DMS153 treated with DMSO at 0.1 percent for 48 hours (cell line): ENCODE data around the gene ARHGDIG.
"Not testable (repeated sequence)": the region's sequence is repeated elsewhere in the genome, so short reads cannot be mapped to it uniquely, and the experiment has no call there.

Experiments used
- DNase-seq: peaks from one replicate; lab custom pipeline; 2025; ENCODE audit not compliant: unreplicated experiment; lab: John Stamatoyannopoulos, UW

The ARHGDIG gene

GRCh38 chr16:263182-263774 lies 17.1 kb upstream of the ARHGDIG start:
- no peak for DNase-seq

GRCh38 chr16:263944-264343 lies 16.4 kb upstream of the ARHGDIG start:
- DNase-seq: no peak

- DNase-seq: no peak
These were observed 15.9 kb upstream of the ARHGDIG start for GRCh38 chr16:264440-264951.

DNA sequence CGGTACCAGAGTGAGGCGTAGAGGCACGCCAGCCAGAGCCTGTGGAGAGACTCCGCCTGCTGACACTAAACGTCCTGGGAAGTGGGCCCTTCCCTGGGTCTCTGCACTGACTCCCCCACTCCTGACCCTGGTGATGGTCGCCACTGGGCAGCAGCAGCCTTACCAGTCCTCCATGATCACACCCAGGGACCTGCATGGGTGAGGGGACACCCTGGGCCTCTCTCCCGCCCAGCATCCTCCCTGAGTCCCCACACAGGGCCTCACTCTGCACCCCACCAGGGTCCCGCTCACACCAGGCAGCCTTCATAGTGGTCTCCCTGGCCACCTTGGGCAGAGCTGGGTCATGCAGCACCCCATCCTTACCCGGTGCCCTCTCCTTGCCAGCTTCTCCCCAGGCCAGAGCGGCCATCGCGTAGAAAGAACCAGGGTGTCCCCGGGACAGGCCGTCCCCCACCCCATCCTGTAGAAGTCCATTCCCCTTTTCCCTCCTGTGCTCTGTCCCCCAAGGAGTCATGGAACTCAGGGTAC lies 15.3 kb upstream of the ARHGDIG start:
- DNase-seq: no peak

DNA sequence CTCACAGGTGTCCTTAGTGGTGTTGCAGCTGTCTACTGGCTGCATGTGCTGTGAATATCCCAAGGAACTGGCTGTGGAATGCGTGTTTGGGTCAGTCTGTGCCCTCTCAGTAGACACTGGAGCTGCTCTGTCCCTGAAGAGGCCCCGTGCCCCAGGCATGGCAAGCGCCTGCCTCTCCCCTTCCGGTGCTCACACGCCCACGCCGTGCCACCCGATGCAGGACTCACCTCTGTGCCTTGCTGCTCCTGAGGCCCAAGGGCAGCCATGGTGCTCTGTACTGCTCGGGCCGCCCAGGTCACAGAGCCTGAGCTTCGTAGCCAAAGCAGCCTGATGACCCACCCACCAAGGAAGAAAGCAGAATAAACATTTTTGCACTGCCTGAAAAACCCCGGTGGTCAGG lies 14.7 kb upstream of the ARHGDIG start:
- DNase-seq: no peak

DNA sequence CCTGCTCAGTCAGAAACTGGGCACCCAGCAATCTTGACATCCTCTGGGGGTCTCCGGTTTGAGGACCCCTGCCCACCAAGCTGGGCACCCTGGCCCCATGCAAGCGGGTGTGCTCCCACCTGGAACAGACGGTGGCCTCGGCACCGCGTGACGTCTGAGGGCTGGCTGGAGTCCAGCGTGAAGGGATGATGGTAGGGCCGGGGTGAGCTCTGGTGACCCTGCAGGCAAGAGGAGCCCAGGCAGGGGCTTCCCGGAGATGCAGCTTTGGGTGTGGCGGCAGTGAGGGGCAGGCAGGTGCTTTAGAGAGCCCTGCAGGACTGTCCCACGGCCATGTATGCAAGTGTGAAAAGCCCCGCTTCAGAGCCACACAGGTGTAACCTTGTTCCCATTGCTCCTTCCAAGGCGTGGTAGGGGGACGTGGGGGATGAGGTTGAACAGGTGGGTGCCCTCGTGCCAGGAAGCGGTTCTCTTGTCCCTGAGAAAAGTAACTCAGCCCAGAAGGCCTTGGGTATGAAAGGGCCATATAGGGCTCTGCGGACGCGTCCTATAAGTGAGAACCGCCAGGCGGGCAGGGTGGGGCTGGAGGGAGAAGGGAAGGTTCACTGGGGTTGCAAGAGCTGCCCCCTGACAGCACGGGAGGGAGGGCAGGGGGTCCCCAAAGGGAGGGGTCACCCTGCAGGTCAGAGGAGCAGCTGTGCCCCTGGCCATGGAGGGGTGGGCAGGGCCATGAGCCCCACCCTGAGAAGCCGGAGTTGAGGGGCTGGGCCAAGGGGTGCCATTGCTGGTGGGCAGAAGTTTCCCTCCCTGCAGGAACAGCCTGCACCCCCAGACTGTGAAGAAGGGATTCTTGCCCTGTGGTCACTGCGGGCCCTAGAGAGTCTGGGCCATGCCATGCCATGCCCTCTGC lies 13.9 kb upstream of the ARHGDIG start:
- DNase-seq: no peak

GRCh38 chr16:267562-267961 lies 12.8 kb upstream of the ARHGDIG start:
- DNase-seq: not testable (repeated sequence)

DNA sequence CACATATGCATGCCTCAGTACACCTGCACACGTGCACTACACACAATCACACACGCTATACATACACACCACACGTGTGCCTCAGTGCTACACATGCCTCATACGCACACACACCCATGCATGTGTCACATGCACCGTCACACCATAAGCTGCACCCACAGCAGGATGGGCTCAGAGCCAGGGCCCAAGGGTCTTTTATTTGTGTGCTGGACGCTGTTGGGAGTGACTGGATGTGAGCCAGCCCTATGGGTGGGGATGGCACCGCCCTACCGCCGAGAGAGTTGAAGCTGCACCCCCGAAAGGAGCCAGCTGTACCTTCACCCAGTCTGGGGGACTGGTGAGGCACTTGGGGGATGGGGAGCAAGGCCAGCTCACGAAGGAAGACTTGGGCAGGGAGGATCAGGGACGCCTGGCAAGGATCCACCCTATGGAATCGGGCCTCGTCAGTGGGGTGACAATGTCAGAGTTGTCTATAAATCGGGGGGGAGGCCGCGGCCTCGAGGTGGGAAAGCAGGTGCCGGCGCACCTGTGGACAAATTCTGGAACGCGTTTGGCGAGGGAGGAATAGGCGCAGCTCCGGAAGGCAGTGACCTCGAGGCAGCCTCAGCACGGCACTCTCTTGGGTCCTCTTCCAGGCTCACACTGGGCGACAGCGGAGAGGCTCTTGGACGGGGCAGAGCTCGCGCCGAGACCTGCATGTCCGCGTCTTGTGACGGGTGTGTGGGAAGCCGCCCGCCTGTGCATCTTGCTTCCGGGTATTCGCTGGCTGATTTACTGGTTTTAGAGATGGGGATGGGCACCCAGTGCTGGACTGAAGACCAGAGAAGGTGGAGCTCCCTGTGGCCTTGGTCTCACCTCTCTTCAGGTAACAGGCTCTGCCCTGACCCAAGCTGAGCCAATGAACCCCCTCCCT lies 12.0 kb upstream of the ARHGDIG start:
- no peak for DNase-seq

DNA sequence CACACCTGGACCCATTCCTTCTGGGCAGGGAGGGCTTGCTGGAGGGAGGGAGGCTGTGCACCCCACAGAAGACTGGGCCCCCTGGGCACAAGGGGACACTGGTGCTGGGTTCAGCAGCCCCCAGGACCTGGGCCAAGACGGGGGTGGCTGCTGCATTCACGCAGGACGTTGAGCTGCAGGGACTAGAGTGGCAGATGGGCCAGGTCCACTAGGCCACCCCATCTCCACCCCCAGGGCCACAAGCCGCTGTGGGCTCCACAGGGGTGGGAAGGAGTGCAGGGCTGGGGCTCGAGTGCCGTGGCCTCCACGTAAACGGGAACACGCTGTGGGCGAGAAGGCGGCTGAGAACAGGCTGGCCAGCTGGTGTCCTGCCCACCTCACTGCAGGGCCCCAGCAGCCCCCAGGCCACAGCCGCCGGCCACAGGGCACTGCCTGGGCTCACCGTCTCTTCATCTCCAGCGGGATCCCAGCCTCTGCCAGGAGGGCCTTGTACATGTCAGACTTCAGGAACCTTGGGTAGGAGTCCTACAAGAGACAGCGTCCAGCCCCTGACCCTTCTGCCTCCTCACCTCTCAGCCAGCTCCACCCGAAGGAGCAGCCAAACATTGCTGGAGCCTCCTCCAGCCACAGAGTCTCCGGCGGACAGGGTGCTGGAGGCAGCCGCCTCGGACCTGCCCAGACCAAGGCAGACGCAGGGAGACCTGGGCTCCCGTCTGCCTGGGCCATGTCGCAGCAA lies 11.2 kb upstream of the ARHGDIG start:
- DNase-seq: no peak

- no peak for DNase-seq
These were observed 9.8 kb upstream of the ARHGDIG start for GRCh38 chr16:270381-271255.

GRCh38 chr16:272633-273546 lies 7.5 kb upstream of the ARHGDIG start:
- DNase-seq: no peak

- DNase-seq: no peak
These were observed 6.6 kb upstream of the ARHGDIG start for GRCh38 chr16:273547-274421.

DNA sequence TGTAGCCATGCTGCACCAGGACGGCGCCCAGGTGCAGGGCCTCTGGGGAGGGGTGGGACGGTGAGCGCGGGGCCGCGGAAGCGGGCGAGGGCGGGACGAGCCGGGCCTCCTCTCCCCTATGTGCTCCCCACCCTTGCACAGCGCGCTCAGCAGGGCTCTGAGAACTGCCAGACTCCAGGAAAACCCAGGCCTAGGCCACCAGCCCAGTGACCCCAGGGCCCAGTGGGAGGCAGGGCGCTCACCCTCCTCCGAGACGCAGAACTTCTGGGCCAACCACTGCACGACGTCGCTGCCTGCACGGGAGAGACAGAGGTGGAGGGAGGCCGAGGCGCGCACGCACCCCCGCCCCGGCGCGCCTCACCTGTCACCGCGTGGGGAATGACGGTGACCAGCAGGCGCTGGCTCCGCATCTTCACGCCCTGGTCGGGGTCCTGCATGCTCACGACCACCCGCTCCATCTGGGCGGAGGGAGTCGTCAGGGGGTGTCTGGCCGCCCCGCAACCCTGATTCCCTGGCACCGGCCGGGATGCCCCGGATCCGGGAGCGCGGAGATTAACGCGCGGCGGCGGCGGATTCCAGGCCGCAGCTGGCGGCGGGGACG lies 5.2 kb upstream of the ARHGDIG start:
- DNase-seq: no peak

GRCh38 chr16:275786-276232 lies 4.6 kb upstream of the ARHGDIG start, which contains the start of gene RGS11:
RGS11 (minus strand) TSS chr16:275944; CDS start chr16:275911, 33 bp downstream.
- no peak for DNase-seq

- DNase-seq: no peak
These were observed 3.8 kb upstream of the ARHGDIG start for GRCh38 chr16:276426-277077.

DNA sequence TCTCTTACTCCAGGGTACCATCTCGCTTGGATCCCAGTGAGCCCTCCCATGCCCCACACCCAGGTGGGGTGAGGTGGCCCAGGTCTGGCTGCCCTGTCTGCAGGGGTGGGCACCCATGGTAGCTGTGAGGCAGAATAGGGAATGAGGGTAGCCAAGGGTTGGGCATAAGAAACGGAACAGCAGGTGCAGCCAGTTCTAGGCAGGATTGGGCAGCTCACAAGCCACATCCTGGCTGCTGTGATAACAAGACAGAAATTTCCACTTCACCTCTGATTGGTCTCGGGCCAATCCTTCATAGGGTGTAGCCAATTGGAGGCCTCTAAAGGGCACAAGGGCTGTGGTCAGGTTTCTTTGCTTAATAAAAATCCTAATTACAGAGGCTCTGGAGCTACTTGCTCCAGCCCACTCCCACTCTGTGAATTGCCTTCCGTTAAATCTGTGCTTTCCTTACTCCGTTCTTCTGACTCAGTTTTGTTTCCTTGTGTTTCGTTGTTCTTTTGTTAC lies 1.5 kb upstream of the ARHGDIG start:
- DNase-seq: peak; percentile 26
